OCI-LY1 (cell line): Measurements from ENCODE around the gene YWHAQ.

Experiments
- EZH2 ChIP-seq: fragments of 200-600 bp; sonication (generic), shearing (Covaris generic); IDR thresholded peaks from 2 replicates; pipeline ENCODE4 v1.8.0; 2017; ENCODE audit warnings: borderline replicate concordance, mixed run types, mild to moderate bottlenecking, antibody characterized with exemption, low read length, moderate library complexity, mixed read lengths
- TF ChIP-seq, protein P1 (sequence below): fragments of 200-600 bp; sonication (generic), shearing (Covaris generic); IDR thresholded peaks from 2 replicates; pipeline ENCODE4 v1.5.1; 2017; ENCODE audit warnings: mild to moderate bottlenecking, antibody characterized with exemption, low read length, moderate library complexity, mixed read lengths

DNA sequence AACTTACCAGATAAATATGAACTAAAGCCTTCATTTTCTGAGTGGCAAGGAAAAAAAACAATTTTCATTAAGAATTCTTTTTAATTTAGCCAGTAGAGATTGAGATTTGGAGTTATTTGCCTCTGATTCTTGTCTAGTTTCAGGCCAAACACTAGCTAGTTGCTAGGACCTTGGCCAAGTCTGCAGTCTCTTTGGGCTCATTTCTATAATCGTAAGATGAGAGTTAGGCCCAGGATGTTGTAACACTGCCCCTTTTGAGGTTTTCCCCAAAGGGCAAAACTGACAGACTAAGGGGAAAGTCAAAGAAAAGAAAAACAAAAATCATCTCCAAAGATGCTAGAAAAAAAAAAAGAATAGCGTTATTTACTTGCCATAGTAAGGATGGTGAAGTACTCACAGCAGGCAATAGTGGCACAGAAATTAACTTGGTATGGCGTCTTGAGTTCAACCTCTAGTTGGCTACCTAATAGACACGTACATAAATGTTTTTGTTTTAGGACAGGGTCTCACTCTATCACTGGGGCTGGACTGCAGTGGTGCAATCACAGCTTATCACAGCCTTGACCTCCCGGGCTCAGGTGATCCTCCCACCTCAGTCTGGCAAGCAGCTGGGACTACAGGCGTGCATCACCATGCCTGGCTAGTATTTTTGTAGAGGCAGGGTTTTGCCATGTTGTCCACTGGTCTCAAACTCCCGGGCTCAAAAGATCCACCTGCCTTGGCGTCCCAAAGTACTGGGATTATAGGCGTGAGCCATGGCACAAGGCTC is 52.1 kb downstream of the YWHAQ start:
- TF ChIP-seq EZH2 = no peak
- TF ChIP-seq, protein P1, sequence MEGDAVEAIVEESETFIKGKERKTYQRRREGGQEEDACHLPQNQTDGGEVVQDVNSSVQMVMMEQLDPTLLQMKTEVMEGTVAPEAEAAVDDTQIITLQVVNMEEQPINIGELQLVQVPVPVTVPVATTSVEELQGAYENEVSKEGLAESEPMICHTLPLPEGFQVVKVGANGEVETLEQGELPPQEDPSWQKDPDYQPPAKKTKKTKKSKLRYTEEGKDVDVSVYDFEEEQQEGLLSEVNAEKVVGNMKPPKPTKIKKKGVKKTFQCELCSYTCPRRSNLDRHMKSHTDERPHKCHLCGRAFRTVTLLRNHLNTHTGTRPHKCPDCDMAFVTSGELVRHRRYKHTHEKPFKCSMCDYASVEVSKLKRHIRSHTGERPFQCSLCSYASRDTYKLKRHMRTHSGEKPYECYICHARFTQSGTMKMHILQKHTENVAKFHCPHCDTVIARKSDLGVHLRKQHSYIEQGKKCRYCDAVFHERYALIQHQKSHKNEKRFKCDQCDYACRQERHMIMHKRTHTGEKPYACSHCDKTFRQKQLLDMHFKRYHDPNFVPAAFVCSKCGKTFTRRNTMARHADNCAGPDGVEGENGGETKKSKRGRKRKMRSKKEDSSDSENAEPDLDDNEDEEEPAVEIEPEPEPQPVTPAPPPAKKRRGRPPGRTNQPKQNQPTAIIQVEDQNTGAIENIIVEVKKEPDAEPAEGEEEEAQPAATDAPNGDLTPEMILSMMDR = no peak
